Measurements from ENCODE around the gene LRRC27.
A peak's percentile ranks its signal among the peaks of the same experiment; 100 is the strongest.

The LRRC27 gene

DNA sequence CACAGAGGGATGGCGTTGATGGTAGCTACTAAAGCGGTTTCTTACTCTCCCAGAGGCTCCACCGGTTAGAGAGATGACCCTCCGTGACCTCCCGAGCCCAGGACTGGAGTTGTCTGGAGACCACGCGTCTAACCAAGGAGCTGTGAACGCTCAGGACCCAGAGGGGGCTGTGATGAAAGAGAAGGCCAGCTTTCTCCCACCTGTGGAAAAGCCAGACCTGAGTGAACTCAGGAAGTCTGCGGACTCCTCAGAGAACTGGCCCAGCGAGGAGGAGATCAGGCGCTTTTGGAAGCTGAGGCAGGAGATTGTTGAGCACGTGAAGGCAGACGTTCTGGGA is 15.9 kb downstream of the LRRC27 start:
- TF ChIP-seq YY1 (IDR thresholded peaks at IDR 0.05; ENCODE audit: low read depth), result no peak
- TF ChIP-seq EP300 (IDR thresholded peaks at IDR 0.05; ENCODE audit: borderline replicate concordance), result no peak
- TF ChIP-seq TCF12 (IDR thresholded peaks at IDR 0.05; ENCODE audit: low read depth), result no peak
- TF ChIP-seq NFIC (IDR thresholded peaks at IDR 0.05), result no peak

DNA sequence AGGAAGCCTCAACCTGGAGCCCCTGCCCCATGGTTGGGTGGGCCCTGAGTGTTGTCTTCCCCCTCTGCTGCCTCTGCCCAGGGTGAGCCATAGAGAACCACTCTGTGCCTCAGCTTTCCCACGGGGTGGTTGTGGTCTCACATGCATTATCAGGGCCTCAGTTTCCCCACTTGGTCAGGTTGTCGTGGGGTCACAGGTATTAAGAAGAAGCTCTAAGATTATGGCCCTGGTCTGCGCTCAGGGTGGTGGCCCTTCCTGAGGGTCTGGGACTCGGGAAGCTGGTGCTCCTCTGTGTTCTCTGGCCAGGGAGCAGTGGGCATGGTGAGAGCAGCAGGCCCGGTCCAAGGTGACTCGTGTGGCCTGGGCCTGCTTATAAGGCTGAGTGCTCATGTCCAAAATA is 17.8 kb downstream of the LRRC27 start:
- no peak for TF ChIP-seq NFIC (IDR thresholded peaks at IDR 0.05)

DNA sequence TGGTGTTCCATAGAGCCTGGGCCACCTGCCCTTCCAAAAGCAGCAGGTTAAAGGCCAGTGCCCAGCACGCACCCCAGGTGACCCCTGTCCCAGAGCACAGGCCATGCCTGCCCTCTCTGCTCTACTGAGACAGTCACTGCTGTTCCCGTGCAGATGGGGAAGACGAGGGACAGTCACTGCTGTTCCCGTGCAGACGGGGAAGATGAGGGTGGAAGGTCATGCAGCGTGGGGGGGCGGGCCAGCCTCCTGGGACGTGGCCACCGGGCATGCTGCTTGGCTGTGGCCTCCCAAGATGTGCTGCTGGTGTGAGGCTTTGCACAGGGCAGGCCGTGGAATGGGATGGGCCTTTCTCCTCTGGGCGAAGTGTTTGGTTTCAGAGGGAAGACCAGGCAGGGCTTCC is 18.4 kb downstream of the LRRC27 start:
- TF ChIP-seq RAD21 (IDR thresholded peaks at IDR 0.05; ENCODE audit: low read depth) (no peak), TEAD4 (IDR thresholded peaks at IDR 0.05) (no peak)

DNA sequence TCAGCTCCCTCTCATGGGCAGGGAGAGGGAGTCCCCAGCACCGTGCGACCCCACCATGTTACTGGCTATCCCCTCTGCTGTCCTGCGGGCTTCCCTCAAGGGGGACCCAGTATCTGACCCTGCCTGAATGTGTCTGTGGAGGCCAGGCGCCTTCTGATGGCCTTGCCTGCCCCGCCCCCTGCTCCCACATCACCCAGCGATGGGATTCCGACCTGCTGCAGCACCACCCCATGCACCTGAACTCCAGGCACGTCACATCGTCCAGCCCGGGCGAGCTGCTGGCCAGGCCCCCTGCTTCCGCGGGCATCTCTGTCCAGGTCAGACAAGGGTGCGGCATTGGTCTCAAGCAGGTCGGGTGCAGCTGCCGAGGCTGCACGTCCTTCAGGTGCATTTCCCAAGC is 19.0 kb downstream of the LRRC27 start:
- TF ChIP-seq, protein P1, sequence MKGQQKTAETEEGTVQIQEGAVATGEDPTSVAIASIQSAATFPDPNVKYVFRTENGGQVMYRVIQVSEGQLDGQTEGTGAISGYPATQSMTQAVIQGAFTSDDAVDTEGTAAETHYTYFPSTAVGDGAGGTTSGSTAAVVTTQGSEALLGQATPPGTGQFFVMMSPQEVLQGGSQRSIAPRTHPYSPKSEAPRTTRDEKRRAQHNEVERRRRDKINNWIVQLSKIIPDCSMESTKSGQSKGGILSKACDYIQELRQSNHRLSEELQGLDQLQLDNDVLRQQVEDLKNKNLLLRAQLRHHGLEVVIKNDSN (IDR thresholded peaks at IDR 0.05), result no peak
- TF ChIP-seq CEBPB (IDR thresholded peaks at IDR 0.05) (no peak), YY1 (IDR thresholded peaks at IDR 0.05; ENCODE audit: low read depth) (no peak), NFIC (IDR thresholded peaks at IDR 0.05) (no peak), EGR1 (IDR thresholded peaks at IDR 0.05) (no peak), FOXM1 (IDR thresholded peaks at IDR 0.05; ENCODE audit: borderline replicate concordance, low read depth) (no peak), CREB1 (IDR thresholded peaks at IDR 0.05; ENCODE audit: low read depth) (no peak), RAD21 (IDR thresholded peaks at IDR 0.05; ENCODE audit: low read depth) (no peak), TEAD4 (IDR thresholded peaks at IDR 0.05) (no peak), TCF12 (IDR thresholded peaks at IDR 0.05; ENCODE audit: low read depth) (no peak), EP300 (IDR thresholded peaks at IDR 0.05; ENCODE audit: borderline replicate concordance) (no peak), ZBTB7A (IDR thresholded peaks at IDR 0.05; ENCODE audit: low read depth) (no peak)
- TF ChIP-seq, protein P2, sequence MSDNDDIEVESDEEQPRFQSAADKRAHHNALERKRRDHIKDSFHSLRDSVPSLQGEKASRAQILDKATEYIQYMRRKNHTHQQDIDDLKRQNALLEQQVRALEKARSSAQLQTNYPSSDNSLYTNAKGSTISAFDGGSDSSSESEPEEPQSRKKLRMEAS (IDR thresholded peaks at IDR 0.05), result no peak

DNA sequence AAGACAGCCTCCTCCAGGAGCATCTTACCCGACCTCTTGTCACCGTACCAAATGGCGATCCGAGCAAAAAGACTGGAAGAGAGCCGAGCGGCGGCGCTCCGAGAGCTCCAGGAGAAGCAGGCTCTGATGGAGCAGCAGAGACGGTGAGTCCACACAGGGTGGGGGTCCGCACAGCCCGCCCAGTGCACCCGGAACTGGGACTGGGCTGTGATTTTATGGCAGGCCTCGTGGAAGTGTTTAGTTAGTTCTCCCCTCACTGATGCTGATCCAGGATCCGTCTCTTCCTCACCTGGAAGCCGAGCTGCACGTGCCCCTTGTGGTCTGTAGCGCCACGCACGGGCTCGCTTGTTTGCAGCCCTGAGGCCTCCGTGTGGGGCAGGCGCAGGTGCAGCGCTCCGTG is 19.6 kb downstream of the LRRC27 start:
- TF ChIP-seq RAD21 (IDR thresholded peaks at IDR 0.05; ENCODE audit: low read depth) (no peak), EP300 (IDR thresholded peaks at IDR 0.05; ENCODE audit: borderline replicate concordance) (no peak), YY1 (IDR thresholded peaks at IDR 0.05; ENCODE audit: low read depth) (no peak), TCF12 (IDR thresholded peaks at IDR 0.05; ENCODE audit: low read depth) (no peak), NFIC (IDR thresholded peaks at IDR 0.05) (no peak), CREB1 (IDR thresholded peaks at IDR 0.05; ENCODE audit: low read depth) (no peak), TAF1 (IDR thresholded peaks at IDR 0.05; ENCODE audit: low read depth) (no peak)
- TF ChIP-seq, protein P3, sequence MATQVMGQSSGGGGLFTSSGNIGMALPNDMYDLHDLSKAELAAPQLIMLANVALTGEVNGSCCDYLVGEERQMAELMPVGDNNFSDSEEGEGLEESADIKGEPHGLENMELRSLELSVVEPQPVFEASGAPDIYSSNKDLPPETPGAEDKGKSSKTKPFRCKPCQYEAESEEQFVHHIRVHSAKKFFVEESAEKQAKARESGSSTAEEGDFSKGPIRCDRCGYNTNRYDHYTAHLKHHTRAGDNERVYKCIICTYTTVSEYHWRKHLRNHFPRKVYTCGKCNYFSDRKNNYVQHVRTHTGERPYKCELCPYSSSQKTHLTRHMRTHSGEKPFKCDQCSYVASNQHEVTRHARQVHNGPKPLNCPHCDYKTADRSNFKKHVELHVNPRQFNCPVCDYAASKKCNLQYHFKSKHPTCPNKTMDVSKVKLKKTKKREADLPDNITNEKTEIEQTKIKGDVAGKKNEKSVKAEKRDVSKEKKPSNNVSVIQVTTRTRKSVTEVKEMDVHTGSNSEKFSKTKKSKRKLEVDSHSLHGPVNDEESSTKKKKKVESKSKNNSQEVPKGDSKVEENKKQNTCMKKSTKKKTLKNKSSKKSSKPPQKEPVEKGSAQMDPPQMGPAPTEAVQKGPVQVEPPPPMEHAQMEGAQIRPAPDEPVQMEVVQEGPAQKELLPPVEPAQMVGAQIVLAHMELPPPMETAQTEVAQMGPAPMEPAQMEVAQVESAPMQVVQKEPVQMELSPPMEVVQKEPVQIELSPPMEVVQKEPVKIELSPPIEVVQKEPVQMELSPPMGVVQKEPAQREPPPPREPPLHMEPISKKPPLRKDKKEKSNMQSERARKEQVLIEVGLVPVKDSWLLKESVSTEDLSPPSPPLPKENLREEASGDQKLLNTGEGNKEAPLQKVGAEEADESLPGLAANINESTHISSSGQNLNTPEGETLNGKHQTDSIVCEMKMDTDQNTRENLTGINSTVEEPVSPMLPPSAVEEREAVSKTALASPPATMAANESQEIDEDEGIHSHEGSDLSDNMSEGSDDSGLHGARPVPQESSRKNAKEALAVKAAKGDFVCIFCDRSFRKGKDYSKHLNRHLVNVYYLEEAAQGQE (IDR thresholded peaks at IDR 0.05; ENCODE audit: low read depth), result no peak
- TF ChIP-seq, protein P1 (IDR thresholded peaks at IDR 0.05), result no peak
- TF ChIP-seq, protein P2 (IDR thresholded peaks at IDR 0.05), result no peak

DNA sequence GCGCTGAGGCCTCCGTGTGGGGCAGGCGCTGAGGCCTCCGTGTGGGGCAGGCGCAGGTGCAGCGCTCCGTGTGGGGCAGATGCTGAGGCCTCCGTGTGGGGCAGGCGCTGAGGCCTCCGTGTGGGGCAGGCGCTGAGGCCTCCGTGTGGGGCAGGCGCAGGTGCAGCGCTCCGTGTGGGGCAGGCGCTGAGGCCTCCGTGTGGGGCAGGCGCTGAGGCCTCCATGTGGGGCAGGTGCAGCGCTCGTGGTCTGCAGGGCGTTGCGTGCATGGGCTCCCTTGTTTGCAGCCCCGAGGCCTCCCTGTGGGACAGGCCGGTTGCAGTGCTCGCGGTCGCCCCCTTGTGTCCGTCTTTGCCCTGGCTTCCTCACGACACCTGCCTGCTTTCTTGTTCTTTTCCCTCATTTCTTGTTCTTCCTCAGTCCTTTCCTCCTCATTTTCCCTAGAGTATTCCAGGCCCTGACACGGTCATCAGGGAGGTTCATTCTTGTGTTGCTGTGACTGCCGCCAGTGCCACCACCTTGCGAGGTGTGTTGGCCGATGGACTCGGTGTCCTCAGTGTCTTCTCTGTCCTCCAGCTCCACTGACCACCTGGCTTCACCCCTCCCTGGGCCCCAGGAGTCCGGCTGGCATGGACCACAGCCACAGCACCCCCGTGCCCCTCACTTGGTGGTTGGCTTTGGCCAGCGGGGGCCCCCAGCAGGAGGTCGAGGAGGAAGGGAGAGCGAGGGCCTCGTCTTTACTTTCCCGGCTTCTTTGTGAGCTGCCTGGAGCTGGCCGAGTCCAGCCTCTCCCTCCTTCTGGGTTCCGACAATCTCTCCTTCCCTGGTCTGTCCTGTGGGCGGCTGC is 20.7 kb downstream of the LRRC27 start:
- TF ChIP-seq, protein P2 (IDR thresholded peaks at IDR 0.05), result 0 out of 2 replicates have a peak, but pooled peaks have one; percentile 23
- TF ChIP-seq RAD21 (IDR thresholded peaks at IDR 0.05; ENCODE audit: low read depth), result peak; percentile 84

DNA sequence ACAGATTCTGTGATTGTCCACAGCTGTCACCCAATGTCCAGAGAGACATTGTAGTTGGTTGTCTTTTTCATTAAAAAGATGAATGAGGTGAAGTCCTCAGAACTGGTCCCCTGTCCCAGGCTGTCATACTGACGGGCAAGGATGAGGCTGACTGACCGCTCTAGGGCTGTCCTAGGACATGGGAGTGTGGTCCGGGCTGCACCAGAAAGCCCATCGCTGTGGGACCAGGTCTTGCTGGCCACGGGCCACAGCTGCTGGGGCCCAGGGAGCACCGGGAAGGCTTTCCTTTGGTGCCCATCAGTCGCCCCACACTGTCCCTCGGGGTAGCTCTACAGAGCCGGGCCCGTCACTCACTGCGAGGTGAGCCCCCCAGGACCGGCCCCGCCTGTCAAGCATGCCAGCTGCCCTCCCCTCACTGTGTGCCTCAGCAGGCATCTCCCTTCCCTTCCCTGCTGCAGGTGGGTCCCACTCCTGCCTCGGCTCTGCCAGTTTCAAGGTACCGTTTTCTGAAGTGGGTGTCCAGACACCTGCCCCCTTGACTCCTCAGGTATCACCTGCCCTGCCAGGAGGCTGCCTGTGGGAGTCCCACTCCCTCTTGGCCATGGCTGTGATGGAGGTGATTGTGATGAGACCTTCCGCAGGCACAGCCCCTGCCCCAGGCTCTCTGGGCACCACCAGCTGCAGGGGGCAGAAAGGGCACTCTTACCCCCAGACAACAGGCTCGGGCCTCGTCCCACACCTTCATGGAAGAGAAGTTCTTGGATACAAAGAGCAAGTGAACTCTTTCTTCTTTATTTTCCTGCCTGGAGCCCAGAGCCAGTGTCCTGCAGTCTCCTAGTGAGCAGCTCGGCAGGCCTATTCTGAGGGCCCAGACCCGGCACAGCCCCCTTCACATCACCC is 21.7 kb downstream of the LRRC27 start:
- TF ChIP-seq, protein P1 (IDR thresholded peaks at IDR 0.05), result no peak
- TF ChIP-seq EP300 (IDR thresholded peaks at IDR 0.05; ENCODE audit: borderline replicate concordance), result no peak
- no peak for TF ChIP-seq TCF12 (IDR thresholded peaks at IDR 0.05; ENCODE audit: low read depth)
- TF ChIP-seq ZBTB7A (IDR thresholded peaks at IDR 0.05; ENCODE audit: low read depth), result no peak
- no peak for TF ChIP-seq CREB1 (IDR thresholded peaks at IDR 0.05; ENCODE audit: low read depth)
- TF ChIP-seq YY1 (IDR thresholded peaks at IDR 0.05; ENCODE audit: low read depth), result no peak
- TF ChIP-seq EGR1 (IDR thresholded peaks at IDR 0.05), result no peak
- TF ChIP-seq, protein P3 (IDR thresholded peaks at IDR 0.05; ENCODE audit: low read depth), result no peak
- no peak for TF ChIP-seq FOXM1 (IDR thresholded peaks at IDR 0.05; ENCODE audit: borderline replicate concordance, low read depth)
- TF ChIP-seq NFIC (IDR thresholded peaks at IDR 0.05), result no peak
- TF ChIP-seq RAD21 (IDR thresholded peaks at IDR 0.05; ENCODE audit: low read depth), result no peak
- no peak for TF ChIP-seq TEAD4 (IDR thresholded peaks at IDR 0.05)
- no peak for TF ChIP-seq CEBPB (IDR thresholded peaks at IDR 0.05)
- TF ChIP-seq TAF1 (IDR thresholded peaks at IDR 0.05; ENCODE audit: low read depth), result no peak
- TF ChIP-seq, protein P2 (IDR thresholded peaks at IDR 0.05), result no peak
